GM13976 (cell line): Measurements from ENCODE around the gene ANO4.

Source experiments
- DNase-seq: peaks from one replicate; pipeline ENCODE4 v3.0.0; 2012; ENCODE audit warnings: low spot score
- in situ Hi-C: fragments of 300-500 bp; cut with MboI; formaldehyde crosslinking; loops from one replicate; pipeline ENCODE4 v1.12.0; 2022; ENCODE audit warnings: low sequenced_read_pairs, mixed read lengths, inconsistent platforms; ENCODE audit not compliant: unreplicated experiment
- TF ChIP-seq, protein P1 (sequence below): IDR thresholded peaks from 2 replicates; pipeline ENCODE4 v1.5.1; 2012; ENCODE audit warnings: borderline replicate concordance, mild to moderate bottlenecking; ENCODE audit not compliant: insufficient read depth; ENCODE audit errors: extremely low read depth, missing control alignments, control extremely low read depth

The ANO4 gene

DNA sequence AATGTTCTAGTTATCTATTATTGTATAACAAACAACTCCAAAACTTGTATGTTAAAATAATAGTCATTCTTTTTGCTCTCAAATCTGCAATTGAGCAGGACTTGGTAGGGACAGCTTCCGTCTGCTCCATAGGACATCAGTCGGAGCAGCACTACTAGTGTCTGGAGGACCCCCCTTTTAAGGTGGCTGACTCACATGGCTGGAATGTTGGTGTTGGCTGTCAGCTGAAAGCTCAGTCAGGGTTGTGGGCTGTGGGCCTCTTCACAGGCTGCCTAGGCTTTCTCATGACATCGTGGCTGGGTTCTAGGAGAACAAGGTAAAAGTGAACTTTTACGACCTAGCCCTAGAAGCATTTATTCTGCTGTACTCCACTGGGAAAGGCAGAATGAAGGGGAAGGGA is 160.6 kb downstream of the ANO4 start:
- TF ChIP-seq, protein P1, sequence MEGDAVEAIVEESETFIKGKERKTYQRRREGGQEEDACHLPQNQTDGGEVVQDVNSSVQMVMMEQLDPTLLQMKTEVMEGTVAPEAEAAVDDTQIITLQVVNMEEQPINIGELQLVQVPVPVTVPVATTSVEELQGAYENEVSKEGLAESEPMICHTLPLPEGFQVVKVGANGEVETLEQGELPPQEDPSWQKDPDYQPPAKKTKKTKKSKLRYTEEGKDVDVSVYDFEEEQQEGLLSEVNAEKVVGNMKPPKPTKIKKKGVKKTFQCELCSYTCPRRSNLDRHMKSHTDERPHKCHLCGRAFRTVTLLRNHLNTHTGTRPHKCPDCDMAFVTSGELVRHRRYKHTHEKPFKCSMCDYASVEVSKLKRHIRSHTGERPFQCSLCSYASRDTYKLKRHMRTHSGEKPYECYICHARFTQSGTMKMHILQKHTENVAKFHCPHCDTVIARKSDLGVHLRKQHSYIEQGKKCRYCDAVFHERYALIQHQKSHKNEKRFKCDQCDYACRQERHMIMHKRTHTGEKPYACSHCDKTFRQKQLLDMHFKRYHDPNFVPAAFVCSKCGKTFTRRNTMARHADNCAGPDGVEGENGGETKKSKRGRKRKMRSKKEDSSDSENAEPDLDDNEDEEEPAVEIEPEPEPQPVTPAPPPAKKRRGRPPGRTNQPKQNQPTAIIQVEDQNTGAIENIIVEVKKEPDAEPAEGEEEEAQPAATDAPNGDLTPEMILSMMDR, result no peak
- no peak for DNase-seq
- in situ Hi-C loops, result no loop called here

DNA sequence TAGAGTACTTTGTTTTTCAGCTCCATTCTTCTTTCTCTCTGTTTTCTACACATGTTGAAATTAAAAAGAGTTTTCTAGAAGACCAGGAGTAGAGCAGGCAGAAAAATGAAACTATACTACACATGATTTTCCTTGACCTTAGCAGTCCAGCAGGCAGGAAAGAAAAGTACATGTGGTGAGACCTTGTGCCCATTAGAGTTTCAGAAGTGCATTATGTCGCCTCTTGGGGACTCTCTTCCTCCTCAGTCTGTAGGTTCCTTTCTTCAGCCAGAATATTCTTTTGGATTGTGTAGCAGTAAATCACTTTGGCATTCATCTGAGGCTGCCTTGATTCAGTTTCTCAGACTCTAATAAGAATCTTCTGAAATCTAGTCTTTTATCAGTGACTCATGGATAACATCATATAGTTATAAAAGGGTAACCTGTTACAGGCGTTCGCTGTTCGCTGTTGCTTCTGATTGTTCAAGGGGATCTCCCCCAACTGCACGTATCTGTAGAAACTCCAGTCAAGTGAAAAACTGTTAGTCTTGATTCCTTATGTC is 161.8 kb downstream of the ANO4 start:
- in situ Hi-C loops, result no loop called here
- TF ChIP-seq, protein P1, result no peak
- no peak for DNase-seq

DNA sequence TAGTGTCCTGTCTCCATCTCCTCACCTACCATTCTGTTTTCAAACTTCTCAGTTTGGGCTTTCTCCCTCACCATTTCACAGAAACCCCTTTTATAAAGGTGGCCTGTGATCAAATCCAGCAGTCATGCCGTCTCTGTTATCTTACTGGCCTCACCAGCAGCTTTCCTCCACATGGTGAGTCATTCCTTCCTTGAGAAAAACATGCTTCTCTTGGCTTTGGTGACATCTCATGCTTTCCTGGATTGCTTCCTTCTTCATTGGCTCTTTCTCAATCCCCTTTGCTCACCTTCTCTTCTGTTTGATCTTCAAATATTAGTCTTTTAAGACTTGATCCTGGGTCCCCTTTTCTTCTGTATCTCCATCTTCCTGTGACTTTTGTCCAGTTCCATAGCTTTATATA is 164.9 kb downstream of the ANO4 start:
- TF ChIP-seq, protein P1, result no peak
- in situ Hi-C loops, result no loop called here
- no peak for DNase-seq

DNA sequence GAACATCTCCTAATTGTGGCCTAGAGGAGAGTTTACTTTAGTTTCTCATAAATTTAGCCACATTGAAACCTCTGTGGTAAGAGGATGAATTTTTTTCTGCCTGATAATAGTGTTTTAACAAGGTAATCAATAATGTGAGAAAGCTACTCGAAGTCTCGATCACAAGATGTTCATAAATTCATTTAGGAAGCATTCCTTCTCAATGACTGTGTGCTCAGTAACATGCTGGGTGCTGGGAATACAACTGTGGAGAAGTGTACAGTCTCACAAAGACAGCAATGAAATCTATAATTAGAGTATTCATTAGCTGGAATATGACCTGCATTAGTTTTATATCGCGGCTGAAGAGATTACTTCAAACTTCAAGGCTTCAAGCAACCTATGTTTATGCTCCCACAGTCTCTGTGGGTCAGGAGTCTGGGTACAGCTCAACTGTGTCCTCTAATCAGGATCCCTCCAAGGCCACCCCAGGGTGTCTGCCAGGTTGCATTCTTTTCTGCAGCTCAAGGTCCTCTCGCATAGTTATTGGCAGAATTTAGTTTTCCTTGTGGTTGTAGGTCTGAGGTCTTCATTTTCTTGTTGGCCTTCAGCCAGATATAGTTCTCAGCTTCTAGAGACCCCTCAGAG is 167.6 kb downstream of the ANO4 start:
- in situ Hi-C loops, result no loop called here
- TF ChIP-seq, protein P1, result no peak
- DNase-seq, result no peak

- no peak for DNase-seq
- in situ Hi-C loops, result no loop called here
- TF ChIP-seq, protein P1, result no peak
Observed at GRCh38 chr12:100963381-100963780, 168.8 kb downstream of the ANO4 start.

- TF ChIP-seq, protein P1, result no peak
- no peak for DNase-seq
- in situ Hi-C loops, result no loop called here
Observed at GRCh38 chr12:100964028-100964427, 169.5 kb downstream of the ANO4 start.
